ENCODE results near the gene DPYSL5.

- TF ChIP-seq CTCF (conservative IDR thresholded peaks at IDR 0.05; ENCODE audit: low read length): no peak
- TF ChIP-seq EZH2phosphoT487 (IDR thresholded peaks at IDR 0.05; ENCODE audit: borderline replicate concordance): no peak
These were observed 28.3 kb downstream of the DPYSL5 start for GRCh38 chr2:26876260-26876659.
